GM18505 (cell line): ENCODE results near the gene C3.

Experiments
- ATAC-seq: cut with Tn5 transposase; IDR thresholded peaks from one replicate; pipeline ENCODE4 v1.9.1; 2021; ENCODE audit not compliant: unreplicated experiment
- POLR2A ChIP-seq: IDR thresholded peaks from 4 replicates; pipeline ENCODE4 v1.6.1; 2011; ENCODE audit warnings: borderline replicate concordance; ENCODE audit not compliant: insufficient read depth, insufficient read length; ENCODE audit errors: extremely low read depth

C3 gene

DNA sequence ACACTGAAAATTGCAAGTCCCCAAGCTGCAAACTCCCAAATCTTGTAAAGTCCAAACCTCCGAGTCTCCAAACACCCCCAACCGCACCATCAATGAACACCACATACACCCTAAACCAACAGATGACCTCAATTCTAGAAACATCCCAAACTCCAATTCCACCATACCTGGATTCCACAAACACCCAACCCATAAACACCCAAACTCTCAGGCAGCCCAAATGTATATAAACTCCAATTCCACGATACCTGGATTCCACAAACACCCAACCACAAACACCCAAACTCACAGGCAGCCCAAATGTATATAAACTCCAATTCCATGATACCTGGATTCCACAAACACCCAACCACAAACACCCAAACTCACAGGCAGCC is 470 bp downstream of the C3 start:
- TF ChIP-seq POLR2A: no peak

DNA sequence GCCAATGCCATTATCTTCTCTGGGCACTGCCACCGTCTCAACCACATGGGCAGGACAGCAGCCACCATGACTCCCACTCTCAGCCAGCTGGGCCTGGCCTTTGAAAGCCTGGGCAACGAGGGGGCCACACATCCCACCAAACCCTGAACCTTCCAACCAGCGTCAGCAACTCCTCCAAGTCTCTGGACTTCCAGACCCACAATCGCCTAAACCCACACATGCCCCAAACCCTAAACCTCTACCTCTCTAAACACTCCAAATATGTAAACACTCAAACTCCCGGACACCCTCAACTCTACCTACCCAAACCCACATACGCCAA is 949 bp downstream of the C3 start:
- no peak for ATAC-seq
- TF ChIP-seq POLR2A: no peak

More for the DNA sequence above, 470 bp downstream of the C3 start:
- no peak for ATAC-seq

DNA sequence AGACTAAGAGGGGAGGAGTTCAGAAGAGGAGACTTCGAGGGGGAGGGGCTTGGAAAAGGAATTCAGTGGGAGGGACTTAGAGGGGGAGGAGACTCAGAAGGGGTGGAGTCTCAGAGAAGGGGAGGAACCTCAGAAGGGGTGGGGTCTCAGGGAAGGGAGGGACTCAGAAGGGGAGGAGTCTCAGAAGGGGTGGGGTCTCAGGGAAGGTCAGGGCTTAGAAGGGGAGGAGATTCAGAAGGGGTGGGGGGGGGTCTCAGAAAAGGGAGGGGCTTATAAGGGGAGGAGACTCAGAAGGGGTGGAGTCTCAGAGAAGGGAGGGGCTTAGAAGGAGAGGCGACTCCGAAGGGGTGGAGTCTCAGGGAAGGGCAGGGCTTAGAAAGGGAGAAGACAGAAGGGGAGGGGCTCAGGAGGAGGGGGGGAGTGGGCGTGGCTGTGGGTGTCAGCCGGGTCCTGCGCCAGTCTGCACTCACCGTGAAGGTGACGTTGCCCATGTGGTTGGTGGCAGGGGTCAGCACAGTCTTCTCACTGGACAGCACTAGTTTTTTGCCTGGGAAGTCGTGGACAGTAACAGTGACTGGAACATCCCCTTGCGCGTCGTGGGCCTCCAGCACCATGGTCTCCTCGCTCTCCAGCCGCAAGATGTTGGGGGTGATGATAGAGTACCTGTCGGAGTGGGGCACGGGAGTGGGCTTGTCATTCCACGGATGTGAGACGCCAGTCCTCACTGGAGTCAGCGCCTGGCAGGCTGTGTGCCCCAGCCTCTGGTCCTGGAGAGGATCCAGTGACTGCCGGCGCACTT is 1.5 kb downstream of the C3 start:
- ATAC-seq: no peak
- TF ChIP-seq POLR2A: no peak

DNA sequence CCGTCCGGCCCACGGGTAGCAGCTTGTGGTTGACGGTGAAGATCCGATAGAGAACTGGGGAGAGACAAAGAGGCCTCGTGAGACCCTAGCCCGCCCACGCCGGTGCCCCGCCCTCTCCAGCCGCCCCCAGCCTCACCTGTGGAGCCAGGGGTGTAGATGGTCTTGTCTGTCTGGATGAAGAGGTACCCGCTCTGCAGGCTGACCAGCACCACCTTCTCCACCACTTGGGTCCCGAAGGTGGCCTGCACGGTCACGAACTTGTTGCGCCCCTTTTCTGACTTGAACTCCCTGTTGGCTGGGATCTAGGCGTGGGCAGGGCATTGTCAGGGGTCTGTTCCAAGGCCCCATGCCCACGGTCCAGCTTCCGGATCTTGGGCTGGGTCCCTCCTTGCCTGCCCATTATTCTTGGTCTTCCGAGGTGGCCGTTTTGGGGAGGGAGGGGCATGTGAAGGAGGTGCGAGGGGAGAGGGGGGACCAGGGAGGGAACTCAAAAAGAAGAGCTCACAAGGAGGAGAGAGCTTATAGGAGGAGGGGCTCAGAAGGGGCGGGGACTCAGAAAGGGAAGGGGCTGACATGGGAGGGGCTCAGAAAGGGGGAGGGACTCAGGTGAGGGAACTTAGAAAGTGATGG is 2.2 kb downstream of the C3 start:
- no peak for ATAC-seq
- no peak for TF ChIP-seq POLR2A

DNA sequence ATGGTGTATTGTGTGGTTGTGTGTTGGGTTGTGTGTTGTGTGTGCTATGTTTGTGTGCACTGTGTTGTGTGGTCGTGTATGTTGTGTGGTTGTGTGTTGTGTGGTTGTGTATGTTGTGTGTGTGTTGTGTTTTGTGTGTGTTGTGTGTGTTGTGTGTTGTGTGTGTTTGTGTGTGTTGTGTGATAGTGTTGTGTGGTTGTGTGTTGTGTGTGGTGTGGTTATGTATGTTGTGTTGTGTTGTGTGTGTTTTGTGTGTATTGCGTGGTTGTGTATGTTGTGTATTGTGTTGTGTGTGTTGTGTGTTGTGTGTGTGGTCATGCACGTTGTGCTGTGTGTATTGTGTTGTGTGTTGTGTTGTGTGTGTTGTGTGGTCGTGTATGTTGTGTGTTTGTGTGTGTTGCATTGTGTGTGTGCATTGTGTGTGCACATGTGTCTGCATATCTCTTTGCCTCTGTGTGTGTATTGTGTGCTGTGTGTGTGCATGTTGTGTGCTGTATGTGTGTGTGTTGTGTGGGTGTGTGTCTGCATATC is 2.9 kb downstream of the C3 start:
- no peak for TF ChIP-seq POLR2A
- ATAC-seq: no peak

DNA sequence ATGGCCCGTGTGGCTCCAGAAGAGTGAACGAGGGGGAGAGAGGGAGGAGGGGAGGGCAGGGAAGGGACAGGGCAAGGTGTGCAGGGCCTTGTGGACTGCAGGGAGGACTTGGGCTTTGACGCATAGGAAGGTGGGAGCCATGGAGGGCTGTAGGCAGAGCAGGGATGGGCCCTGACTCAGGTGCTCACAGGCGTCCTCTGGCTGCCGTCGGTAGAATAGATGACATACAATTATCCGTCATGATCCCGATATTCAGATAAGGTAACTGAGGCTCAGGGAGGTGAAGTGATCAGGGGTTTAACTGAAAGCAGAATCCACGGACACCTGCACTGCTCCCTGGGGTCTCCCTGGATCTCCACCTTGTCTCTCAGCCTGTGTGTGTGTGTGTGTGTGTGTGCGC is 3.4 kb downstream of the C3 start:
- no peak for ATAC-seq
- TF ChIP-seq POLR2A: no peak

DNA sequence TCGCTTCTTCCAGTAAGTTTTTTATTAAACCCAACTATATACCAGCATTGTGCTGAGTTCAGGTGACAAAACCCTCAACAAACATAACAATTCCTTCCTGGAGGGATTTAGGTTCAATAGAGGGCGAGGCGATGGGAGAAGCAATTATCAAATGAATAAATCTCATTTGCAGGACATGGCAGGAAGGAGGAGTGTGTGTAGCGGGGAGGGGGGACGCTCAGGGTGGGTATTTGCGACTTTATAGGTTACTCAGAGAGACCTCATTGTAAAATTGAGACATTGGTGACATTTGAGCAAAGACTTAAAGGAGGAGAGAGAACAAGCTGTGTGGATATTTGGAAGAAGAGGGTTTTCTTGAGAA is 3.9 kb downstream of the C3 start:
- ATAC-seq: no peak
- no peak for TF ChIP-seq POLR2A

DNA sequence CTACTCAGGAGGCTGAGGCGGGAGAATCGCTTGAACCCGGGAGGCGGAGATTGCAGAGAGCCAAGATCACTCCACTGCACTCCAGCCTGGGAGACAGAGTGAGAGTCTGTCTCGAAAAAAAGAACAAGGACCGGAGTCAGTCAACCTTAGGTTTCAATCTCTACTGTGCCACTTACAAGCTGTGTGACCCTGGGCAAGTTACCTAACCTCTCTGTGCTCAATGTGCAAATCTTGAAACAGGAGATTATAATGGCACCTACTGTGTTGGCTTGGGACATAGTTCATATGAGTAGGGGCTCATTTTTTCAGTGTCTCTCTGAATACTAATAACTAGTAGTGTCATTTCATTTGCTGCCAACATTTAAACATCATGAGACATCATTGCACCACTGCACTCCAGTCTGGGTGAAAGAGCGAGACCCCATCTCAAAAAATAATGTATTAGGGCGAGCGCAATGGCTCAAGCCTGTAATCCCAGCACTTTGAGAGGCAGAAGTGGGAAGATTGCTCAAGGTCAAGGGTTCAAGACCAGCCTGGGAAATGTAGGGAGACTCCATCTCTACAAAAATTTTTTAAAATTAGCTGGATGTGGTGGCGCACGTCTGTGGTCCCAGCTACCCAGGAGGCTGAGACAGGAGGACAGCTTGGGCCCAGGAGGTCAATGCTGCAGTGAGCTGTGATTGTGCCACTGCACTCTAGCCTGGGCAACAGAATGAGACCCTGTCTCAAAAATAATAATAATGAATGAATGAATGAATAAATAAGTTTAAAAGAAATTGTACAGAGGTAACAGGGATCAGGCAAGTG is 5.5 kb downstream of the C3 start:
- TF ChIP-seq POLR2A: no peak
- no peak for ATAC-seq

DNA sequence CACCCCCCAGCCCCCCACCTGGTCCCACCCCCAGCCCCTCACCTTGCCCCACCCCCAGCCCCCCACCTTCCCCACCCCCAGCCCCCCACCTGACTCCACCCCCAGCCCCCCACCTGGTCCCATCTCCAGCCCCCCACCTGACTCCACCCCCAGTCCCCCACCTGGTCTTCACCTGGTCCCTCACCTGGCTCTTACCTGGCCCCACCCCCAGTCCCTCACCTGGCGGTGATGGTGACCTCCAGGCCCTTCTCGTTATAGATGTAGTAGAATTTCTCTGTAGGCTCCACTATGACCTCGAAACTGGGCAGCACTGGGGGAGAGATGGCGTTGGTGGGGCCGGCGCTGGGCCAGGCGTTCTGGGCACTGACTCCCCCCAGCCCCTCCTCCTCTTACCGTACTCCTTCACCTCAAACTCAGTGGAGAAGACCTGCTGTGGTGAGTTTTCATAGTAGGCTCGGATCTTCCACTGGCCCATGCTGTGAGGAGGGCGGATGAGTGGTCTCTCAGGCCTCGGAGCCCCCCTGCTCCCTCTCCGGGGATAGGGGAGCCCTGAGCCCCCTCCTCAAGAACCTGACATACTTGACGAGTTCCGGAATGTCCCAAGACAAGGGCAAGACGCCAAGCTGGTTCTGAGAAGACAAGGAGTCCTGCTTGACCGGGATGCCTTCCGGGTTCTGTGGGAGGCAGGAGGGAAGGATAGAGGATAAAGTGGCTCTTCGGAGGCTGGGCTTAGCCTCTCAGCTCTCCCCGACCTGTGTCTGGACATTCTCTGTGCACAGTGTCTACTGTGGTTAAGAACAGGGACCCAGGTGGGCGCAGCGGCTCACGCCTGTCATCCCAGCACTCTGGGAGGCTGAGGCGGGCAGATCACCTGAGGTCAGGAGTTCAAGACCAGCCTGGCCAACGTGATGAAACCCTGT is 6.4 kb downstream of the C3 start:
- ATAC-seq: no peak
- TF ChIP-seq POLR2A: no peak

DNA sequence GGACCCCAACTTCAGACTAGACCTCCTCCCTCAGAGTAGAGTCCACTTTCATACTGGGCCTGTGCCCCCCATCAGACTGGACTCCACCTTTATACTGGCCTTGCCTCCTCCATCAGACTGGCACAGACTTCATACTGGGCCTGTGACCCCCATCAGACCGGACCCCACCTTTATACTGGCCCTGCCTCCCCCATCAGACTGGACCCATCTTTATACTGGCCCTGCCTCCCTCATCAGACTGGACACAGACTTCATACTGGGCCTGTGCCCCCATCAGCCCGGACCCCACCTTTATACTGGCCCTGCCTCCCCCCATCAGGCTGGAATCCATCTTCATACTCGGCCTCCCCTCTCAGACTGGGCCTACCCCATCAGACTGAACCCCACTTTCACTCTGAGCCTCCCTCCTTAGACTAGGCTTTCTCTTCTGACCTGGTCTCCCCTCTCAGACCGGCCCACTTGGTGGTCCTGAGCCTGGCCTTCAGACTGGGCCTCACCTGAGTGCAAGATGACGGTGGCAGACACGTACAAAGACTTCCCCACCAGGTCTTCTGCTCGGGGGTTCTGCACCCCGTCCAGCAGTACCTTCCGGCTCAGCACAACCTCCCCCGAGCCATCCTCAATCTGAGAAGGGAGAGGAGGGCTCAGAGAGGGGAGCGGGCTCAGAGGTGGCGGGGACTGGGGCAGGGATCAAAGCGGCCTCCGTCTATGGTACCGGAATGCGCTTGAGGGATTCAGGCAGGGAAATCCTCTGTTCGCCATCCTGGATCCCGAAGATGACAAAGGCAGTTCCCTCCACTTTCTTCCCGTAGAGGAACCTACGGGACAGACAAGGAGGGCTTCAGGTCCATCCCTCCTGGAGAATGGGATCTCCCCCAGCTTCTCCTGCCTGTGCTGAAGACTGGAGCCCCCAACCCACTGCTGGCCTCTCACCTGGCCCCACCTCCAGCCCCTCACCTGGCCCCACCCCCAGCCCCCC is 7.5 kb downstream of the C3 start:
- no peak for TF ChIP-seq POLR2A
- ATAC-seq: no peak

DNA sequence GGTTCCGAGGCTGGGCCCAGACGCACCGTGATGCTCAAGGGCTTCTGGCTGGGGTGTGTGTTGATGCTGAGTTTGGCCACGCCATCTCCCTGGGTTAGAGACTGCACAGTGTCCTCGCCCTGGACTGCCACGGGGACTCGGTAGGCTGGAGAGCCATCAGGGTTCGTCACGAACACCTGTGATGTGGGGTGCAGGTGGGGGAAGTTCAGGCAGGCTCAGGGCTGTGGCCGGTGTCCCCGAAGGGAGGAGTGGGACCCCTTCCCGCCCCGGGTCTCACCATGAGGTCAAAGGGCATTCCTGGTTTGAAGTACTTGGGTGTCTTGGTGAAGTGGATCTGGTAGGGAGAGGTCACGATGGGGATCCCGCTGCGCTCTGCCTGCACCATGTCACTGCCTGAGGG is 8.2 kb downstream of the C3 start:
- ATAC-seq: no peak
- no peak for TF ChIP-seq POLR2A

DNA sequence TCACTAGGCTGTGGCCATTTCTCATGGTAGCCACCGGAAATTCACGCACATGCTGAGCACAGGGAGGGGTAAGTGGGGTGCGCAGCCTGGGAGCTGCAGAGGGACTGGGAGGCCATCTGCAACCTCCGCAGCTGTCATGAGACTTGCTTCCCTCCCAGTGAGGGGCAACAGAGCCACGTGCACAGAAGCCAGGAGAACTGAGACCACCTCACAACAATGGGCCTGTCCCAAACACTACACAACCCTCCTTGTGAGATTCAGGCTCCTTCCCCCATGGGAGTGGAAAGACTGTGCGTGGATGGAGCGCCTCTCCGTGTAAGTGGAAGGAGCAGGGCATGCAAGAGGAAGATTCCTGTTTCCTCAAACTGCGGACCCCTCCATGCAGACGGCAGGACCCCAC is 8.8 kb downstream of the C3 start:
- no peak for ATAC-seq
- no peak for TF ChIP-seq POLR2A
